CD14-positive monocyte (primary cell): ENCODE measurements around the gene C13orf46. TPM values are rescaled to one million over a fixed set of nuclear protein-coding genes. Genes with fewer than 3 reads are reported as not detected.
A peak's percentile ranks its signal among the peaks of the same experiment; 100 is the strongest.

Source experiments
- DNase-seq, 3 donors: peaks; one replicate each; pipeline ENCODE4 v3.0.0-alpha.2; 2011 to 2022
- H2AFZ ChIP-seq: 2 replicates; pipeline ENCODE4 v1.6.0; 2012; ENCODE audit warnings: mild to moderate bottlenecking, low read depth, low read length, inconsistent platforms; ENCODE audit not compliant: insufficient read depth, poor library complexity, severe bottlenecking
- H3K27ac ChIP-seq, 2 donors: 1 replicate in 1 of 2; 2 replicates in 1 of 2; pipeline ENCODE4 v1.5.1; 2012 to 2013; ENCODE audit warnings: low read length in 2 of 2, control low read depth in 1 of 2, inconsistent platforms in 1 of 2, low read depth in 1 of 2, mild to moderate bottlenecking in 1 of 2
- H3K27me3 ChIP-seq, 2 donors: one replicate each; pipeline versions ENCODE4 v1.6.0 to v1.6.1; 2011 to 2013; ENCODE audit warnings: low read length in 2 of 2; ENCODE audit not compliant: control insufficient read depth in 2 of 2, insufficient read depth in 2 of 2
- H3K36me3 ChIP-seq, 2 donors: replicated peaks in 1 of 2; 1 replicate in 1 of 2; 2 replicates in 1 of 2; pipeline versions ENCODE4 v1.5.1 to v1.6.1; 2012 to 2013; ENCODE audit warnings: low read length in 2 of 2, control low read depth in 1 of 2, inconsistent platforms in 1 of 2, mild to moderate bottlenecking in 1 of 2; ENCODE audit not compliant: insufficient read depth in 2 of 2, control insufficient read depth in 1 of 2
- H3K4me1 ChIP-seq, 2 donors: 1 replicate in 1 of 2; 2 replicates in 1 of 2; pipeline versions ENCODE4 v1.5.1 to v1.6.1; 2012 to 2013; ENCODE audit warnings: low read length in 2 of 2, control low read depth in 1 of 2, inconsistent platforms in 1 of 2, mild to moderate bottlenecking in 1 of 2, moderate library complexity in 1 of 2; ENCODE audit not compliant: insufficient read depth in 2 of 2, control insufficient read depth in 1 of 2
- H3K4me2 ChIP-seq: replicated peaks from 2 replicates; pipeline ENCODE3; 2012; ENCODE audit warnings: low read length, moderate library complexity, mild to moderate bottlenecking; ENCODE audit not compliant: poor library complexity, severe bottlenecking; ENCODE audit errors: extremely low read depth
- H3K4me3 ChIP-seq, 3 experiments: fragments of 200-600 bp in 1 of 3; sonication (generic) in 1 of 3; replicated peaks in 1 of 3; 1 replicate in 2 of 3; 2 replicates in 1 of 3; pipeline ENCODE4 v1.5.1; 2011 to 2013; ENCODE audit warnings: low read length in 3 of 3, mild to moderate bottlenecking in 3 of 3, control low read depth in 2 of 3, low read depth in 2 of 3, inconsistent platforms in 1 of 3, moderate library complexity in 1 of 3
- H3K79me2 ChIP-seq: 2 replicates; pipeline ENCODE4 v1.6.0; 2012; ENCODE audit warnings: mild to moderate bottlenecking, control low read depth, inconsistent platforms, low read length, moderate library complexity; ENCODE audit not compliant: insufficient read depth
- H3K9ac ChIP-seq: 2 replicates; pipeline ENCODE4 v1.6.0; 2017; ENCODE audit warnings: low read length, mild to moderate bottlenecking; ENCODE audit not compliant: insufficient read depth, poor library complexity, severe bottlenecking
- H3K9me3 ChIP-seq, 2 donors: replicated peaks in 1 of 2; 1 replicate in 1 of 2; 2 replicates in 1 of 2; pipeline versions ENCODE4 v1.5.1 to v1.6.1; 2012 to 2013; ENCODE audit warnings: low read length in 2 of 2, control low read depth in 1 of 2; ENCODE audit not compliant: control insufficient read depth in 1 of 2, insufficient read depth in 1 of 2
- H4K20me1 ChIP-seq: 2 replicates; pipeline ENCODE4 v1.6.0; 2012; ENCODE audit warnings: mild to moderate bottlenecking, low read length, control low read depth, moderate library complexity; ENCODE audit not compliant: insufficient read depth
- H3K27ac Mint-ChIP-seq, 7 donors: one replicate each; pipeline ENCODE4 v1.8.0; 2020; ENCODE audit warnings: mild to moderate bottlenecking in 7 of 7, mixed read lengths in 7 of 7, moderate library complexity in 6 of 7, inconsistent platforms in 2 of 7
- H3K27me3 Mint-ChIP-seq, 3 donors: one replicate each; pipeline ENCODE4 v1.8.0; 2021 to 2022; ENCODE audit warnings: low read depth in 3 of 3, mild to moderate bottlenecking in 3 of 3, mixed read lengths in 3 of 3, moderate library complexity in 3 of 3, inconsistent platforms in 1 of 3
- H3K36me3 Mint-ChIP-seq, 2 donors: one replicate each; pipeline ENCODE4 v1.8.0; 2020; ENCODE audit warnings: mixed read lengths in 2 of 2, inconsistent platforms in 1 of 2, mild to moderate bottlenecking in 1 of 2
- H3K4me1 Mint-ChIP-seq: one replicate; pipeline ENCODE4 v1.8.0; 2020; ENCODE audit warnings: mild to moderate bottlenecking, mixed read lengths
- H3K4me3 Mint-ChIP-seq, 2 donors: one replicate each; pipeline ENCODE4 v1.8.0; 2020; ENCODE audit warnings: mild to moderate bottlenecking in 2 of 2, mixed read lengths in 2 of 2, moderate library complexity in 1 of 2
- H3K9me3 Mint-ChIP-seq, 7 donors: one replicate each; pipeline ENCODE4 v1.8.0; 2020 to 2022; ENCODE audit warnings: mixed read lengths in 7 of 7, mild to moderate bottlenecking in 6 of 7, moderate library complexity in 6 of 7, inconsistent platforms in 2 of 7
- WGBS: methylation state at CpG from one replicate; pipeline ENCODE4 v1.1.5; 2013; ENCODE audit warnings: missing lambda C conversion rate; ENCODE audit not compliant: insufficient coverage; 5-methylcytosine and 5-hydroxymethylcytosine counted together
- intact Hi-C, 2 donors: fragments of 100-400 bp; cut with micrococcal nuclease; formaldehyde crosslinking; loops; one replicate each; pipeline versions ENCODE4 v1.15.0 to v1.15.1; 2023
- polyA plus RNA-seq, 3 donors: library from polyadenylated mRNA; depleted of rRNA in 1 of 3; unstranded in 2 of 3; stranded (reverse) in 1 of 3; fragments of 300-500 nt in 2 of 3; fragments of >200 nt in 1 of 3; fragmentation: Illumina TruSeq in 2 of 3; gene quantifications; 1 replicate in 2 of 3; 2 replicates in 1 of 3; pipeline ENCODE4 v1.2.3, GENCODE V29; 2012 to 2021
- TF ChIP-seq, protein P1 (sequence below): fragments of 200-600 bp; IDR thresholded peaks from one replicate; pipeline ENCODE4 v1.8.0; 2022; ENCODE audit warnings: antibody characterized with exemption, mild to moderate bottlenecking

Gene C13orf46
- polyA plus RNA-seq, 3 donors = 0.05 to 0.35 TPM; not detected in 1

DNA sequence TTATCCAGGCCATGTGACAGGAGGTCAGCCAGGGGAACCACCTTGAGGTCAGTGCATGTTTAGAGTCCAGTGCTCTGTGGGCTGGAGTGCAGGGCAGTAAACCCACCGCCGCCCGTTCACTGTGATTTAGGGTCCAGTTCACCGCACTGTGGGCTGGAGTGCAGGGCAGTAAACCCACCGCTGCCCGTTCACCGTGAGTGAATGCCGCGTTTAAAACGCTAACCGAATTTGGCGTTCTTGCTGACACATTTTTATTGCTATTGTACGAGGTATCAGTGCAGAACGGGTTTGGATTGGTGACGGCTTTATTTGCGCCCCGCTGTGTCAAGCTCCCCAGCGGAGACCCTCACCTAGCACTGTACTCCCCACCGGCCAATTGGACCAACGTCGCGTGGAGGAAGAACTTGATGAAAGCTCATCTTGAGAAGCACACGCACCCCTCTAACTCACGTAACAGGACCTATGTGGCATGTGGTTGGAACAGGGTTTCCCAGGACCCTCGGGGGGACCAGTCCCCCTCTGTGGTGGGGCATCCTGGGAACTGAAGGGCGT, 27.9 kb downstream of the C13orf46 start:
- H3K9me3 Mint-ChIP-seq = peaks cover 0 to 2% (median 0%) of the 10 kb centered on the region in 7 donors
- Histone ChIP-seq H3K4me3 (no peak overlapping the region), H3K27ac (no peak overlapping the region), H3K4me2 (no peak overlapping the region), H3K36me3 (no peaks in the 10 kb centered on the region), H2AFZ (no peak overlapping the region), H3K9ac (no peak overlapping the region), H4K20me1 (no peaks in the 10 kb centered on the region), H3K4me1 (peaks cover under 1 to 1% of the 10 kb centered on the region in 2 donors), H3K27me3 (peaks cover 0 to 4% of the 10 kb centered on the region in 2 donors), H3K9me3 (no peaks in the 10 kb centered on the region), H3K79me2 (no peaks in the 10 kb centered on the region)
- DNase-seq = no peak
- intact Hi-C loops = no loop called here
- no peak overlapping the region for H3K4me3 Mint-ChIP-seq
- peaks cover 4 to 21% (median 9%) of the 10 kb centered on the region in 3 donors for H3K27me3 Mint-ChIP-seq
- 94% methylated on average over 24 of the region's 26 CpGs for WGBS
- TF ChIP-seq, protein P1, sequence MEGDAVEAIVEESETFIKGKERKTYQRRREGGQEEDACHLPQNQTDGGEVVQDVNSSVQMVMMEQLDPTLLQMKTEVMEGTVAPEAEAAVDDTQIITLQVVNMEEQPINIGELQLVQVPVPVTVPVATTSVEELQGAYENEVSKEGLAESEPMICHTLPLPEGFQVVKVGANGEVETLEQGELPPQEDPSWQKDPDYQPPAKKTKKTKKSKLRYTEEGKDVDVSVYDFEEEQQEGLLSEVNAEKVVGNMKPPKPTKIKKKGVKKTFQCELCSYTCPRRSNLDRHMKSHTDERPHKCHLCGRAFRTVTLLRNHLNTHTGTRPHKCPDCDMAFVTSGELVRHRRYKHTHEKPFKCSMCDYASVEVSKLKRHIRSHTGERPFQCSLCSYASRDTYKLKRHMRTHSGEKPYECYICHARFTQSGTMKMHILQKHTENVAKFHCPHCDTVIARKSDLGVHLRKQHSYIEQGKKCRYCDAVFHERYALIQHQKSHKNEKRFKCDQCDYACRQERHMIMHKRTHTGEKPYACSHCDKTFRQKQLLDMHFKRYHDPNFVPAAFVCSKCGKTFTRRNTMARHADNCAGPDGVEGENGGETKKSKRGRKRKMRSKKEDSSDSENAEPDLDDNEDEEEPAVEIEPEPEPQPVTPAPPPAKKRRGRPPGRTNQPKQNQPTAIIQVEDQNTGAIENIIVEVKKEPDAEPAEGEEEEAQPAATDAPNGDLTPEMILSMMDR = no peak
- H3K4me1 Mint-ChIP-seq = peaks cover 11% of the 10 kb centered on the region
- H3K27ac Mint-ChIP-seq = peak overlapping the region in 1 of 7 donors; percentile 59
- no peaks in the 10 kb centered on the region for H3K36me3 Mint-ChIP-seq

DNA sequence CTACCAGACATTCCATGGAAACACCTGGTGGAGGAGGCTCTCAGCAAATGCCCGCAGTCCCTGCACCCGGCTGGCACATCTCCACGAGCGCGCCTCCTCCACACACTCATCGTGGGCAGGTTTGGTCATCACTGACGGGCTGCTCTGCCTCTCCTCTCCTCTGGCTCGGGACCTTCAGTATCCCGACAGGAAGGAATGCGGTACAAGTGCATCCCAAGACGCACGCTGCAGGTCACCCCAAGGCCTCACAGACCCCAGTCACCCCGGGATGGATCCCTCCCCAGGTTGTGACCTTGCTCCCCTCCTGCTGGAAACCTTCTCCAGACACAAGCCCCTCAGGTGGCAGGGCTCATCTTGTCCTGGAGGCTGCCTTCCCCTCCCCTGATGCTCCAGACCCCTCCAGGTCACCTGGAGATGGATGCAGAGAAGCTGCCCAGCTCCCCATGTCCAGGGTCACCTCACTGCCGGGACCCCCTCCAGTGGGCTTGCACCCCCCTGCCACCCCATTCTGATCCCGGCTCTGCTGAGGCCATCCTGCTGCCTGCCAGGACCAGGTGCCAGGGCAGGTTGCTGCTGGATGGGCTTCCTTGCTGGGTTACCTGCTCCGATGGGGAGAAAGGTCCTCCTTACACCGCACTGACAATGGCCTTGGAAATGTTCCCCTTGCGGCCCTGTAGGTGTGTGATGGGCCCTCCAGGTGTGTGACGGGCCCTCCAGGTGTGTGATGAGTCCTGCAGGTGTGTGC, 29.9 kb downstream of the C13orf46 start:
- WGBS = 91% methylated on average over 18 of the region's 19 CpGs
- peaks cover 0 to 2% (median 0%) of the 10 kb centered on the region in 7 donors for H3K9me3 Mint-ChIP-seq
- DNase-seq = no peak
- peaks cover 4 to 14% (median 9%) of the 10 kb centered on the region in 3 donors for H3K27me3 Mint-ChIP-seq
- H3K36me3 Mint-ChIP-seq = no peaks in the 10 kb centered on the region
- H4K20me1 ChIP-seq = no peaks in the 10 kb centered on the region
- no peak overlapping the region for H3K4me2 ChIP-seq
- no peak overlapping the region for H3K4me3 Mint-ChIP-seq
- peaks cover 10% of the 10 kb centered on the region for H3K4me1 Mint-ChIP-seq
- no peaks in the 10 kb centered on the region for H3K79me2 ChIP-seq
- H3K36me3 ChIP-seq = no peaks in the 10 kb centered on the region
- TF ChIP-seq, protein P1 = no peak
- H3K27ac Mint-ChIP-seq = no peak overlapping the region
- no peak overlapping the region for H3K27ac ChIP-seq
- no peaks in the 10 kb centered on the region for H3K9me3 ChIP-seq
- no peak overlapping the region for H3K4me3 ChIP-seq
- no peaks in the 10 kb centered on the region for H3K4me1 ChIP-seq
- H3K27me3 ChIP-seq = peaks cover 0 to 4% of the 10 kb centered on the region in 2 donors
- H3K9ac ChIP-seq = no peak overlapping the region
- H2AFZ ChIP-seq = no peak overlapping the region
- intact Hi-C loops = no loop called here
